Body of pancreas (tissue), 4 donors: Measurements from ENCODE around the gene BPIFB2.

Experiments
- CTCF ChIP-seq, 7 experiments: fragments of 450-650 bp in 4 of 7; fragments of 200-600 bp in 3 of 7; sonication (generic) in 3 of 7; IDR thresholded peaks; one replicate each; pipeline ENCODE4 v1.5.1; 2016 to 2019; ENCODE audit warnings: antibody characterized with exemption in 7 of 7
- POLR2A ChIP-seq, 3 donors: fragments of 450-650 bp; IDR thresholded peaks; one replicate each; pipeline ENCODE4 v1.6.1; 2016; ENCODE audit warnings: antibody characterized with exemption in 3 of 3, mild to moderate bottlenecking in 2 of 3

GRCh38 chr20:32980990-32981389, 26.5 kb upstream of the BPIFB2 start:
- TF ChIP-seq POLR2A (IDR thresholded peaks at IDR 0.05) (no peak), CTCF (IDR thresholded peaks at IDR 0.05) (no peak)
